Endothelial cell of umbilical vein (primary cell): ENCODE measurements around the gene MUC3A. TPM values are rescaled to one million over a fixed set of nuclear protein-coding genes. Genes with fewer than 3 reads are reported as not detected.

Source experiments
- BruUV-seq: library from RNA; stranded (reverse); fragments of 400-500 nt; replicated peaks from 2 replicates; lab custom pipeline; 2021; lab: Mats Ljungman, UMichigan
- CTCF ChIA-PET: fragments of 300-600, 350-600 bp; sonication (Branson Sonifier 250); formaldehyde crosslinking; loops from one replicate; lab custom pipeline; 2021; ENCODE audit warnings: antibody characterized with exemption, inconsistent platforms; lab: Charles Lee
- POLR2A ChIA-PET: fragments of 300-600, 350-600 bp; sonication (Branson Sonifier 250); formaldehyde crosslinking; loops from one replicate; lab custom pipeline; 2021; ENCODE audit warnings: antibody characterized with exemption, inconsistent platforms; lab: Charles Lee
- DNase-seq: peaks from one replicate; pipeline ENCODE4 v3.0.0-alpha.2; 2011; ENCODE audit warnings: low read depth, low spot score
- FAIRE-seq: peaks from 2 replicates; lab custom pipeline; 2011; peaks lifted over from hg19 to GRCh38; lab: Jason Lieb, UNC
- H2AFZ ChIP-seq: 2 replicates; pipeline ENCODE4 v1.6.0; 2012; ENCODE audit warnings: low read depth, low read length, control low read depth, inconsistent platforms
- H3K27ac ChIP-seq: 2 replicates; pipeline ENCODE4 v1.5.1; 2011; ENCODE audit warnings: low read depth, mild to moderate bottlenecking, control low read depth, low read length, moderate library complexity; ENCODE audit not compliant: insufficient read depth
- H3K27me3 ChIP-seq, 2 experiments: 2 replicates each; pipeline versions ENCODE4 v1.6.0 to v1.6.1; 2011; ENCODE audit warnings: low read length in 2 of 2, mixed read lengths in 1 of 2; ENCODE audit not compliant: control insufficient read depth in 2 of 2, insufficient read depth in 2 of 2
- H3K36me3 ChIP-seq, 2 experiments: 2 replicates in 1 of 2; 3 replicates in 1 of 2; pipeline ENCODE4 v1.5.1; 2011; ENCODE audit warnings: low read length in 2 of 2, mild to moderate bottlenecking in 1 of 2, moderate library complexity in 1 of 2; ENCODE audit not compliant: control insufficient read depth in 2 of 2, insufficient read depth in 2 of 2; ENCODE audit errors: extremely low read depth in 1 of 2
- H3K4me1 ChIP-seq: 3 replicates; pipeline ENCODE4 v1.5.1; 2011; ENCODE audit warnings: mild to moderate bottlenecking, low read length; ENCODE audit not compliant: control insufficient read depth, insufficient read depth; ENCODE audit errors: extremely low read depth
- H3K4me2 ChIP-seq: 2 replicates; pipeline ENCODE4 v1.6.1; 2011; ENCODE audit warnings: low read length, control low read depth, mixed read lengths; ENCODE audit not compliant: insufficient read depth
- H3K4me3 ChIP-seq, 3 experiments: fragments of 200-600 bp in 1 of 3; sonication (generic), shearing (Covaris generic) in 1 of 3; replicated peaks in 1 of 3; 2 replicates each; pipeline ENCODE4 v1.5.1; 2011 to 2016; ENCODE audit warnings: control low read depth in 3 of 3, low read length in 3 of 3, mild to moderate bottlenecking in 2 of 3, inconsistent platforms in 1 of 3, low read depth in 1 of 3, moderate library complexity in 1 of 3; ENCODE audit not compliant: insufficient read depth in 1 of 3
- H3K79me2 ChIP-seq: 2 replicates; pipeline ENCODE4 v1.6.0; 2012; ENCODE audit warnings: low read length, inconsistent platforms; ENCODE audit not compliant: control insufficient read depth, insufficient read depth
- H3K9ac ChIP-seq: replicated peaks from 2 replicates; pipeline ENCODE3; 2011; ENCODE audit warnings: low read length, control low read depth; ENCODE audit not compliant: insufficient read depth; ENCODE audit errors: extremely low read depth
- H3K9me1 ChIP-seq: replicated peaks from 3 replicates; pipeline ENCODE4 v1.6.0; 2011; ENCODE audit warnings: mild to moderate bottlenecking, low read length; ENCODE audit not compliant: control insufficient read depth, insufficient read depth; ENCODE audit errors: extremely low read depth
- H3K9me3 ChIP-seq: replicated peaks from 2 replicates; pipeline ENCODE4 v1.5.1; 2012; ENCODE audit warnings: low read length, inconsistent platforms; ENCODE audit not compliant: control insufficient read depth, insufficient read depth
- H4K20me1 ChIP-seq: replicated peaks from 2 replicates; pipeline ENCODE3; 2011; ENCODE audit warnings: mild to moderate bottlenecking, low read length; ENCODE audit not compliant: control insufficient read depth, insufficient read depth; ENCODE audit errors: extremely low read depth
- CTCF ChIP-seq, 2 donors: IDR thresholded peaks; 1 replicate in 1 of 2; 2 replicates in 1 of 2; pipeline ENCODE4 v1.5.1; 2011; ENCODE audit warnings: low read length in 2 of 2, mild to moderate bottlenecking in 2 of 2, moderate library complexity in 2 of 2, control low read depth in 1 of 2, inconsistent platforms in 1 of 2, low read depth in 1 of 2; ENCODE audit not compliant: insufficient read depth in 1 of 2; ENCODE audit errors: extremely low read depth in 1 of 2
- EZH2 ChIP-seq: IDR thresholded peaks from 2 replicates; pipeline ENCODE4 v1.6.1; 2012; ENCODE audit warnings: borderline replicate concordance, low read depth, mild to moderate bottlenecking, moderate library complexity, low read length, inconsistent platforms; ENCODE audit not compliant: severe bottlenecking
- FOS ChIP-seq: IDR thresholded peaks from 2 replicates; pipeline ENCODE4 v1.6.1; 2011; ENCODE audit warnings: mild to moderate bottlenecking, low read length, moderate library complexity, borderline replicate concordance; ENCODE audit not compliant: insufficient read depth
- GATA2 ChIP-seq: IDR thresholded peaks from 2 replicates; pipeline ENCODE4 v1.7.0; 2011; ENCODE audit warnings: low read depth, mild to moderate bottlenecking, moderate library complexity, mixed read lengths, low read length; ENCODE audit not compliant: insufficient read length, insufficient read depth
- JUN ChIP-seq: IDR thresholded peaks from 2 replicates; pipeline ENCODE4 v1.6.1; 2011; ENCODE audit warnings: borderline replicate concordance, low read depth; ENCODE audit not compliant: insufficient read length, insufficient read depth
- MAX ChIP-seq: IDR thresholded peaks from 2 replicates; pipeline ENCODE4 v1.6.1; 2011; ENCODE audit not compliant: insufficient read depth, insufficient read length
- MYC ChIP-seq: IDR thresholded peaks from one replicate; pipeline ENCODE4 v1.6.1; 2011; ENCODE audit warnings: mild to moderate bottlenecking, low read depth, low read length
- POLR2A ChIP-seq: IDR thresholded peaks from 2 replicates; pipeline ENCODE4 v1.6.1; 2012; ENCODE audit warnings: low read depth, mild to moderate bottlenecking, control low read depth, low read length
- POLR2AphosphoS5 ChIP-seq: IDR thresholded peaks from 2 replicates; pipeline ENCODE4 v1.6.1; 2012; ENCODE audit warnings: low read depth, mild to moderate bottlenecking, control low read depth, low read length, moderate library complexity; ENCODE audit not compliant: insufficient read depth
- dilution Hi-C: fragments of 300-500 bp; cut with MboI; formaldehyde crosslinking; loops from one replicate; pipeline ENCODE4 v1.15.0; 2019; ENCODE audit warnings: low sequenced_read_pairs; ENCODE audit not compliant: extremely low pct_ligation_motif_present
- intact Hi-C: fragments of 100-400 bp; cut with micrococcal nuclease; formaldehyde crosslinking; loops from one replicate; pipeline ENCODE4 v1.10.0; 2022
- polyA plus RNA-seq, 4 experiments: library from polyadenylated mRNA; depleted of rRNA in 3 of 4; stranded (reverse) in 3 of 4; unstranded in 1 of 4; fragments of >200 nt; gene quantifications; 2 replicates each; pipeline versions ENCODE4 v1.2.1 to v1.2.3, GENCODE V29; 2011 to 2012; ENCODE audit warnings: missing spikeins in 1 of 4
- total RNA-seq: library from RNA; stranded (reverse); gene quantifications from 2 replicates; pipeline ENCODE4 v1.2.3, GENCODE V29; 2021

MUC3A gene
- total and polyA plus RNA-seq, 2 donors (not counting 3 experiments of a cell fraction or from before 2014, with no cell fraction given) = not detected

GRCh38 chr7:100963386-100963785, 14.1 kb downstream of the MUC3A start:
- dilution Hi-C loops (no loop called here), intact Hi-C loops (loop anchor here (10.0 kb wide), 1 partner anchor 51 kb away; no protein-coding TSS in a partner anchor)
- Histone ChIP-seq H3K27ac (no peak overlapping the region), H3K9me1 (no peaks in the 10 kb centered on the region), H3K9ac (no peak overlapping the region), H3K79me2 (no peaks in the 10 kb centered on the region), H3K4me3 (no peak overlapping the region), H4K20me1 (no peaks in the 10 kb centered on the region), H2AFZ (no peak overlapping the region), H3K4me2 (no peak overlapping the region), H3K36me3 (no peaks in the 10 kb centered on the region), H3K4me1 (peaks cover 2% of the 10 kb centered on the region), H3K9me3 (no peaks in the 10 kb centered on the region), H3K27me3 (peaks cover 22 to 28% of the 10 kb centered on the region in 2 experiments)
- BruUV-seq = no TSS peak
- DNase-seq (no peak), FAIRE-seq (no peak)
- POLR2A ChIA-PET = no interaction called here
- CTCF ChIA-PET = no interaction called here
- TF ChIP-seq GATA2 (no peak), MYC (no peak), MAX (no peak), EZH2 (no peak), JUN (no peak), FOS (no peak), POLR2A (no peak), POLR2AphosphoS5 (no peak), CTCF (IDR thresholded peaks at IDR 0.05; ENCODE audit: extremely low read depth in 1 of 2, insufficient read depth in 1 of 2, low read depth in 1 of 2, low read length in 2 of 2) (no peak)
